GM13976 (cell line): Measurements from ENCODE around the gene TUFM.

Experiments
- DNase-seq: peaks from one replicate; pipeline ENCODE4 v3.0.0; 2012; ENCODE audit warnings: low spot score
- CTCF ChIP-seq: IDR thresholded peaks from 2 replicates; pipeline ENCODE4 v1.5.1; 2012; ENCODE audit warnings: borderline replicate concordance, mild to moderate bottlenecking; ENCODE audit not compliant: insufficient read depth; ENCODE audit errors: extremely low read depth, missing control alignments, control extremely low read depth
- in situ Hi-C: fragments of 300-500 bp; cut with MboI; formaldehyde crosslinking; loops from one replicate; pipeline ENCODE4 v1.12.0; 2022; ENCODE audit warnings: low sequenced_read_pairs, mixed read lengths, inconsistent platforms; ENCODE audit not compliant: unreplicated experiment

The TUFM gene

GRCh38 chr16:28866454-28866804, 20.3 kb upstream of the TUFM start:
- no peak for TF ChIP-seq CTCF
- in situ Hi-C loops, result no loop called here
- no peak for DNase-seq

- in situ Hi-C loops, result no loop called here
- no peak for DNase-seq
- TF ChIP-seq CTCF, result no peak
Observed at GRCh38 chr16:28865722-28866453, 19.7 kb upstream of the TUFM start.

GRCh38 chr16:28865001-28865688, 19.0 kb upstream of the TUFM start:
- in situ Hi-C loops, result no loop called here
- no peak for TF ChIP-seq CTCF

GRCh38 chr16:28863929-28864793, 18.0 kb upstream of the TUFM start:
- TF ChIP-seq CTCF, result no peak
- peak; percentile 40 for DNase-seq
- in situ Hi-C loops, result no loop called here

More at GRCh38 chr16:28865001-28865688, 19.0 kb upstream of the TUFM start:
- no peak for DNase-seq

- TF ChIP-seq CTCF, result no peak
- in situ Hi-C loops, result no loop called here
Observed at GRCh38 chr16:28859326-28859725, 13.2 kb upstream of the TUFM start.

GRCh38 chr16:28858421-28858820, 12.3 kb upstream of the TUFM start:
- in situ Hi-C loops, result no loop called here
- TF ChIP-seq CTCF, result no peak
- no peak for DNase-seq

More at GRCh38 chr16:28859326-28859725, 13.2 kb upstream of the TUFM start:
- DNase-seq, result no peak
